Kidney (tissue), 14 donors: ENCODE data around the gene CYP1A2. TPM values are rescaled to one million over a fixed set of nuclear protein-coding genes. Genes with fewer than 3 reads are reported as not detected.
"Not testable (repeated sequence)": the region's sequence is repeated elsewhere in the genome, so short reads cannot be mapped to it uniquely, and the experiment has no call there.

Experiments used
- DNase-seq, 5 donors: peaks; one replicate each; pipeline ENCODE4 v3.0.0-alpha.2; 2013 to 2020
- FAIRE-seq: peaks from 2 replicates; lab custom pipeline; 2012; peaks lifted over from hg19 to GRCh38; lab: Jason Lieb, UNC
- H3K27ac ChIP-seq, 2 donors: one replicate each; pipeline ENCODE4 v1.7.0; 2013; ENCODE audit warnings: low read depth in 2 of 2, low read length in 2 of 2, inconsistent platforms in 1 of 2
- H3K27me3 ChIP-seq: one replicate; pipeline ENCODE4 v1.7.1; 2013; ENCODE audit warnings: low read length, inconsistent platforms; ENCODE audit not compliant: control insufficient read depth, insufficient read depth
- H3K36me3 ChIP-seq, 3 donors: one replicate each; pipeline versions ENCODE4 v1.7.0 to v1.7.1; 2013; ENCODE audit warnings: low read length in 3 of 3, control low read depth in 1 of 3, inconsistent platforms in 1 of 3; ENCODE audit not compliant: insufficient read depth in 3 of 3, control insufficient read depth in 2 of 3
- H3K4me1 ChIP-seq, 3 donors: one replicate each; pipeline versions ENCODE4 v1.7.0 to v1.7.1; 2013; ENCODE audit warnings: low read length in 3 of 3, inconsistent platforms in 1 of 3, low read depth in 1 of 3; ENCODE audit not compliant: control insufficient read depth in 2 of 3, insufficient read depth in 2 of 3
- H3K4me3 ChIP-seq, 3 donors: one replicate each; pipeline versions ENCODE4 v1.7.0 to v1.8.1; 2013; ENCODE audit warnings: low read length in 3 of 3, control low read depth in 1 of 3, inconsistent platforms in 1 of 3
- H3K9ac ChIP-seq, 3 donors: one replicate each; pipeline versions ENCODE4 v1.7.0 to v1.7.1; 2013; ENCODE audit warnings: low read length in 3 of 3, control low read depth in 1 of 3, inconsistent platforms in 1 of 3
- H3K9me3 ChIP-seq, 3 donors: one replicate each; pipeline versions ENCODE4 v1.7.0 to v1.7.1; 2013; ENCODE audit warnings: low read length in 3 of 3, control low read depth in 1 of 3, inconsistent platforms in 1 of 3; ENCODE audit not compliant: control insufficient read depth in 2 of 3, insufficient read depth in 1 of 3
- CTCF ChIP-seq: IDR thresholded peaks from 3 replicates; pipeline ENCODE4 v1.5.1; 2012; ENCODE audit warnings: mild to moderate bottlenecking, moderate library complexity, borderline replicate concordance; ENCODE audit not compliant: insufficient read depth; ENCODE audit errors: extremely low read depth
- intact Hi-C: fragments of 100-400 bp; cut with DNase I; formaldehyde crosslinking; loops from one replicate; pipeline ENCODE4 v1.11.1; 2022
- polyA plus RNA-seq: library from polyadenylated mRNA; stranded (reverse); fragments of 350-450 nt; fragmentation: Illumina TruSeq; extraction: RNeasy Lipid Tissue Mini Kit (QIAGEN cat#74804); gene quantifications from one replicate; pipeline ENCODE4 v1.2.3, GENCODE V29; 2014; ENCODE audit warnings: low read depth, low replicate concordance; ENCODE audit not compliant: insufficient read depth
- total RNA-seq: library from RNA; stranded (reverse); fragmentation: NEBNext Ultra II Directional; extraction: Animal tissue kit (Norgen Biotek cat#: 25700); gene quantifications from one replicate; pipeline ENCODE4 v1.2.1, GENCODE V29; 2021
- donor health status: control.
- donor health status: control.
- donor health status: control.
- donor health status: control.
- donor health status: control.
- donor health status: DM: yes; HTN: yes; CAD: no.
- donor health status: Normal renal cell carcinoma (clear cell type).

Gene CYP1A2
- total and polyA plus RNA-seq, 2 donors from 2014 or later, result not detected

GRCh38 chr15:74726774-74727164 is 21.9 kb upstream of the CYP1A2 start:
- Histone ChIP-seq H3K9me3 (no peaks in the 10 kb centered on the region), H3K9ac (no peak overlapping the region), H3K27me3 (peaks cover 9% of the 10 kb centered on the region), H3K4me1 (peaks cover 0 to 4% (median 0%) of the 10 kb centered on the region in 3 donors), H3K36me3 (no peaks in the 10 kb centered on the region), H3K4me3 (peak overlapping the region in 1 of 3 donors; percentile 53), H3K27ac (no peak overlapping the region)
- DNase-seq (peak in 1 of 5 donors; percentile 0), FAIRE-seq (no peak)
- intact Hi-C loops, result no loop called here
- no peak for TF ChIP-seq CTCF

- FAIRE-seq, result no peak
- no peaks in the 10 kb centered on the region for H3K36me3 ChIP-seq
- no peak overlapping the region for H3K9ac ChIP-seq
- H3K27ac ChIP-seq, result no peak overlapping the region
- no peaks in the 10 kb centered on the region for H3K9me3 ChIP-seq
- intact Hi-C loops, result no loop called here
- DNase-seq, result no peak
- TF ChIP-seq CTCF, result no peak
- no peak overlapping the region for H3K4me3 ChIP-seq
- H3K4me1 ChIP-seq, result peaks cover 0 to 4% (median 0%) of the 10 kb centered on the region in 3 donors
- peaks cover 9% of the 10 kb centered on the region for H3K27me3 ChIP-seq
These were observed 20.9 kb upstream of the CYP1A2 start for GRCh38 chr15:74727727-74728126.

GRCh38 chr15:74728699-74729098 is 19.9 kb upstream of the CYP1A2 start:
- FAIRE-seq, DNase-seq, H3K27me3 ChIP-seq, intact Hi-C loops, H3K4me3 ChIP-seq, H3K36me3 ChIP-seq, H3K9me3 ChIP-seq, H3K4me1 ChIP-seq, H3K9ac ChIP-seq, H3K27ac ChIP-seq: not testable (repeated sequence)

GRCh38 chr15:74729372-74729771 is 19.3 kb upstream of the CYP1A2 start:
- H3K27me3 ChIP-seq, H3K4me1 ChIP-seq, FAIRE-seq, H3K36me3 ChIP-seq, H3K27ac ChIP-seq, H3K9me3 ChIP-seq, intact Hi-C loops, H3K4me3 ChIP-seq, H3K9ac ChIP-seq, DNase-seq: not testable (repeated sequence)
